Right atrium auricular region (tissue), 2 donors: ENCODE measurements around the gene RTKN. TPM values are rescaled to one million over a fixed set of nuclear protein-coding genes. Genes with fewer than 3 reads are reported as not detected.

Experiments used
- DNase-seq: peaks from one replicate; pipeline ENCODE4 v3.0.0-alpha.2; 2019; ENCODE audit warnings: low spot score
- H3K27ac ChIP-seq, 2 donors: fragments of 200-600 bp; sonication (generic); 1 replicate in 1 of 2; 2 replicates in 1 of 2; pipeline ENCODE4 v1.5.1; 2016 to 2019
- H3K27me3 ChIP-seq, 2 donors: fragments of 200-600 bp; sonication (generic); one replicate each; pipeline versions ENCODE4 v1.5.1 to v1.6.0; 2017 to 2019
- H3K36me3 ChIP-seq: fragments of 200-600 bp; sonication (generic); one replicate; pipeline ENCODE4 v1.5.1; 2016
- H3K4me1 ChIP-seq, 2 donors: fragments of 200-600 bp; sonication (generic); one replicate each; pipeline versions ENCODE4 v1.5.1 to v1.6.0; 2017 to 2019
- H3K4me3 ChIP-seq, 2 donors: fragments of 200-600 bp; sonication (generic); 1 replicate in 1 of 2; 2 replicates in 1 of 2; pipeline ENCODE4 v1.5.1; 2017 to 2019; ENCODE audit warnings: mild to moderate bottlenecking in 1 of 2, moderate library complexity in 1 of 2
- H3K9me3 ChIP-seq, 2 donors: fragments of 200-600 bp; sonication (generic); one replicate each; pipeline ENCODE4 v1.5.1; 2019
- total RNA-seq, 2 donors: library from RNA; depleted of rRNA; stranded (reverse); fragments of >200 nt; gene quantifications; one replicate each; pipeline ENCODE4 v1.1.0, GENCODE V29; 2016
- TF ChIP-seq, protein P1 (sequence below), 2 donors: fragments of 200-600 bp; sonication (generic); IDR thresholded peaks; one replicate each; pipeline ENCODE4 v1.5.1; 2019; ENCODE audit warnings: antibody characterized with exemption in 2 of 2

The RTKN gene
- total RNA-seq, 2 donors from 2014 or later, result 10.4 to 15.3 TPM

- H3K27me3 ChIP-seq, result no peaks in the 10 kb centered on the region
- no peak for DNase-seq
- H3K4me1 ChIP-seq, result peaks cover 0 to 33% of the 10 kb centered on the region in 2 donors
- H3K4me3 ChIP-seq, result peak overlapping the region; percentile 51 to 60
- no peaks in the 10 kb centered on the region for H3K9me3 ChIP-seq
- H3K27ac ChIP-seq, result no peak overlapping the region
- TF ChIP-seq, protein P1, sequence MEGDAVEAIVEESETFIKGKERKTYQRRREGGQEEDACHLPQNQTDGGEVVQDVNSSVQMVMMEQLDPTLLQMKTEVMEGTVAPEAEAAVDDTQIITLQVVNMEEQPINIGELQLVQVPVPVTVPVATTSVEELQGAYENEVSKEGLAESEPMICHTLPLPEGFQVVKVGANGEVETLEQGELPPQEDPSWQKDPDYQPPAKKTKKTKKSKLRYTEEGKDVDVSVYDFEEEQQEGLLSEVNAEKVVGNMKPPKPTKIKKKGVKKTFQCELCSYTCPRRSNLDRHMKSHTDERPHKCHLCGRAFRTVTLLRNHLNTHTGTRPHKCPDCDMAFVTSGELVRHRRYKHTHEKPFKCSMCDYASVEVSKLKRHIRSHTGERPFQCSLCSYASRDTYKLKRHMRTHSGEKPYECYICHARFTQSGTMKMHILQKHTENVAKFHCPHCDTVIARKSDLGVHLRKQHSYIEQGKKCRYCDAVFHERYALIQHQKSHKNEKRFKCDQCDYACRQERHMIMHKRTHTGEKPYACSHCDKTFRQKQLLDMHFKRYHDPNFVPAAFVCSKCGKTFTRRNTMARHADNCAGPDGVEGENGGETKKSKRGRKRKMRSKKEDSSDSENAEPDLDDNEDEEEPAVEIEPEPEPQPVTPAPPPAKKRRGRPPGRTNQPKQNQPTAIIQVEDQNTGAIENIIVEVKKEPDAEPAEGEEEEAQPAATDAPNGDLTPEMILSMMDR (IDR thresholded peaks at IDR 0.05), result no peak
- no peaks in the 10 kb centered on the region for H3K36me3 ChIP-seq
Observed at GRCh38 chr2:74415762-74416395, 25.9 kb downstream of the RTKN start.

GRCh38 chr2:74414881-74415761, 26.6 kb downstream of the RTKN start:
- Histone ChIP-seq H3K36me3 (no peaks in the 10 kb centered on the region), H3K4me1 (peaks cover 0 to 30% of the 10 kb centered on the region in 2 donors), H3K9me3 (no peaks in the 10 kb centered on the region), H3K27me3 (no peaks in the 10 kb centered on the region), H3K4me3 (peak overlapping the region; percentile 51 to 60), H3K27ac (peak overlapping the region; percentile 42 to 45)
- TF ChIP-seq, protein P1 (IDR thresholded peaks at IDR 0.05), result peak; percentile 31 to 70
- DNase-seq, result peak; percentile 70

GRCh38 chr2:74414441-74414840, 27.3 kb downstream of the RTKN start:
- TF ChIP-seq, protein P1 (IDR thresholded peaks at IDR 0.05), result no peak
- DNase-seq, result no peak
- Histone ChIP-seq H3K27ac (peak overlapping the region; percentile 42 to 45), H3K4me1 (peaks cover 0 to 30% of the 10 kb centered on the region in 2 donors), H3K36me3 (no peaks in the 10 kb centered on the region), H3K27me3 (no peaks in the 10 kb centered on the region), H3K9me3 (no peaks in the 10 kb centered on the region), H3K4me3 (peak overlapping the region; percentile 51 to 60)

GRCh38 chr2:74413001-74413698, 28.6 kb downstream of the RTKN start:
- Histone ChIP-seq H3K36me3 (no peaks in the 10 kb centered on the region), H3K9me3 (no peaks in the 10 kb centered on the region), H3K27ac (no peak overlapping the region), H3K27me3 (no peaks in the 10 kb centered on the region), H3K4me3 (no peak overlapping the region), H3K4me1 (peaks cover 0 to 23% of the 10 kb centered on the region in 2 donors)
- TF ChIP-seq, protein P1 (IDR thresholded peaks at IDR 0.05), result no peak
- no peak for DNase-seq

DNA sequence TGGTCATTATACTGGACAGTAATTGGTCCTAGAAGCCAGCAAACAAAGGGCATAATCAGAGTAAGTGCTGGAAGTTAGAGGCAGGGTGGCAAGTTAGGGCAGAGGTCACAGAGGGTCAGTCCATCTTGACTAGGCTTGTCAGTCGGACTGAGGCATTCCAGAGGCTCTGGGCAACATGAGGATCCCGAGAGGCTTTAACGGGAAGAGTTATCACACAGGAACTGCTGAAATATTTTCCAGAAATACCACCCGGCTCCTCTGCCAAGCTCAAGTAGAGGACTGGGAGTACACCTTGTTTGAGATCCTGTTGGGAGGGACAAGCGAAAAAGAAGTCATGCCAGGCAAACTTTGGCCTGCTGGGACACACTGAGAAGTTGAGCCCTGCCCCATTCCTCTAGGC, 34.1 kb downstream of the RTKN start:
- TF ChIP-seq, protein P1 (IDR thresholded peaks at IDR 0.05), result no peak
- no peak overlapping the region for H3K27ac ChIP-seq

More for the DNA sequence above, 34.1 kb downstream of the RTKN start:
- no peaks in the 10 kb centered on the region for H3K9me3 ChIP-seq
- H3K4me3 ChIP-seq, result no peak overlapping the region
- no peaks in the 10 kb centered on the region for H3K36me3 ChIP-seq
- no peak for DNase-seq
- no peaks in the 10 kb centered on the region for H3K4me1 ChIP-seq
- no peaks in the 10 kb centered on the region for H3K27me3 ChIP-seq
